OCI-LY7 (cell line): ENCODE measurements around the gene TCP11L2. TPM values are rescaled to one million over a fixed set of nuclear protein-coding genes. Genes with fewer than 3 reads are reported as not detected.

Experiments
- BruUV-seq: library from RNA; stranded (reverse); fragments of 400-500 nt; replicated peaks from 2 replicates; lab custom pipeline; 2021; lab: Mats Ljungman, UMichigan
- CTCF ChIA-PET: fragments of 300-600 bp; sonication (Branson Sonifier 250); formaldehyde crosslinking; loops from one replicate; lab custom pipeline; 2022; ENCODE audit warnings: antibody characterized with exemption; ENCODE audit not compliant: unreplicated experiment; lab: Charles Lee
- POLR2A ChIA-PET: fragments of 300-600 bp; sonication (Branson Sonifier 250); formaldehyde crosslinking; loops from one replicate; lab custom pipeline; 2022; ENCODE audit warnings: antibody characterized with exemption; lab: Charles Lee
- DNase-seq: peaks from one replicate; pipeline ENCODE4 v3.0.0-alpha.2; 2015; ENCODE audit warnings: low spot score
- H2AFZ ChIP-seq: fragments of 200-600 bp; sonication (generic), shearing (Covaris generic); 2 replicates; pipeline ENCODE4 v1.6.1; 2014; ENCODE audit warnings: mild to moderate bottlenecking, antibody characterized with exemption, low read length, moderate library complexity
- H3K27ac ChIP-seq: fragments of 200-600 bp; sonication (generic); 2 replicates; pipeline ENCODE4 v1.5.1; 2014; ENCODE audit warnings: mixed run types, low read depth, mild to moderate bottlenecking, moderate library complexity, low read length, inconsistent platforms; ENCODE audit not compliant: poor library complexity, severe bottlenecking
- H3K36me3 ChIP-seq: fragments of 200-600 bp; sonication (generic); 2 replicates; pipeline ENCODE4 v1.6.1; 2014; ENCODE audit warnings: mild to moderate bottlenecking, antibody characterized with exemption, low read length, moderate library complexity, mixed read lengths; ENCODE audit not compliant: insufficient read depth
- H3K4me1 ChIP-seq: fragments of 200-600 bp; sonication (generic); 2 replicates; pipeline ENCODE4 v1.5.1; 2014; ENCODE audit warnings: mild to moderate bottlenecking, low read length; ENCODE audit not compliant: insufficient read depth, poor library complexity, severe bottlenecking
- H3K4me2 ChIP-seq: fragments of 200-600 bp; sonication (generic); 2 replicates; pipeline ENCODE4 v1.6.1; 2014; ENCODE audit warnings: mild to moderate bottlenecking, low read length
- H3K4me3 ChIP-seq: fragments of 200-600 bp; sonication (generic); 2 replicates; pipeline ENCODE4 v1.5.1; 2014; ENCODE audit warnings: mild to moderate bottlenecking, low read depth, low read length; ENCODE audit not compliant: poor library complexity, severe bottlenecking
- H3K79me2 ChIP-seq: fragments of 200-600 bp; sonication (generic); 2 replicates; pipeline ENCODE4 v1.6.1; 2016; ENCODE audit warnings: low read depth, mild to moderate bottlenecking, low read length, moderate library complexity, mixed read lengths; ENCODE audit not compliant: insufficient read depth
- H3K9me2 ChIP-seq: fragments of 200-600 bp; sonication (generic); 2 replicates; pipeline ENCODE4 v1.6.1; 2016; ENCODE audit warnings: mild to moderate bottlenecking, low read length, mixed read lengths; ENCODE audit not compliant: insufficient read depth
- H3K9me3 ChIP-seq: fragments of 200-600 bp; sonication (generic); 2 replicates; pipeline ENCODE4 v1.6.1; 2014; ENCODE audit warnings: mild to moderate bottlenecking, mixed run types, low read length, mixed read lengths
- H4K20me1 ChIP-seq: fragments of 200-600 bp; sonication (generic); 2 replicates; pipeline ENCODE4 v1.6.1; 2014; ENCODE audit warnings: mild to moderate bottlenecking, antibody characterized with exemption, low read length, moderate library complexity, mixed read lengths; ENCODE audit not compliant: insufficient read depth
- CTCF ChIP-seq: fragments of 200-600 bp; sonication (generic); conservative IDR thresholded peaks from 2 replicates; pipeline ENCODE4 v1.5.1; 2014; ENCODE audit warnings: mild to moderate bottlenecking, antibody characterized with exemption, low read length, moderate library complexity, mixed read lengths
- EZH2phosphoT487 ChIP-seq: fragments of 200-600 bp; sonication (generic); IDR thresholded peaks from 2 replicates; pipeline ENCODE4 v1.6.1; 2018; ENCODE audit warnings: low read depth, borderline replicate concordance, mild to moderate bottlenecking, mixed run types, antibody characterized with exemption, low read length, moderate library complexity, mixed read lengths
- intact Hi-C: fragments of 100-400 bp; cut with micrococcal nuclease; formaldehyde crosslinking; loops from one replicate; pipeline ENCODE4 v1.10.0; 2022; ENCODE audit not compliant: unreplicated experiment
- total RNA-seq, 2 experiments: library from RNA; depleted of rRNA in 1 of 2; stranded (reverse); fragments of >200 nt in 1 of 2; shearing (Covaris generic) in 1 of 2; gene quantifications; 2 replicates each; pipeline ENCODE4 v1.2.3, GENCODE V29; 2014 to 2022

The TCP11L2 gene
- total RNA-seq, 2 experiments from 2014 or later, result 1.8 to 9.8 TPM

- no peak overlapping the region for H3K4me2 ChIP-seq
Measured at GRCh38 chr12:106288101-106288493, 14.4 kb upstream of the TCP11L2 start.

GRCh38 chr12:106288494-106289195, 13.9 kb upstream of the TCP11L2 start:
- no peak for DNase-seq

More at GRCh38 chr12:106288101-106288493, 14.4 kb upstream of the TCP11L2 start:
- no peak overlapping the region for H3K4me3 ChIP-seq
- no peaks in the 10 kb centered on the region for H3K36me3 ChIP-seq
- intact Hi-C loops, result no loop called here
- BruUV-seq, result no TSS peak
- no peak for DNase-seq
- no peaks in the 10 kb centered on the region for H4K20me1 ChIP-seq
- no peaks in the 10 kb centered on the region for H3K9me3 ChIP-seq
- no peak overlapping the region for H3K27ac ChIP-seq
- TF ChIP-seq CTCF, result no peak
- TF ChIP-seq EZH2phosphoT487, result no peak
- POLR2A ChIA-PET, result no interaction called here
- CTCF ChIA-PET, result no interaction called here
- H3K4me1 ChIP-seq, result peaks cover 18% of the 10 kb centered on the region
- H3K9me2 ChIP-seq, result no peaks in the 10 kb centered on the region
- no peaks in the 10 kb centered on the region for H3K79me2 ChIP-seq
- no peak overlapping the region for H2AFZ ChIP-seq

More at GRCh38 chr12:106288494-106289195, 13.9 kb upstream of the TCP11L2 start:
- H3K9me2 ChIP-seq, result no peaks in the 10 kb centered on the region
- no peaks in the 10 kb centered on the region for H3K9me3 ChIP-seq
- no peak for TF ChIP-seq CTCF
- TF ChIP-seq EZH2phosphoT487, result no peak
- intact Hi-C loops, result no loop called here
- CTCF ChIA-PET, result no interaction called here
- no peaks in the 10 kb centered on the region for H3K36me3 ChIP-seq
- no peak overlapping the region for H3K27ac ChIP-seq
- POLR2A ChIA-PET, result interaction anchor here (1.0 to 1.8 kb wide), 2 partner anchors 9 to 13 kb away, joined by 3 to 6 read pairs; no protein-coding TSS in a partner anchor
- H3K4me3 ChIP-seq, result no peak overlapping the region
- no TSS peak for BruUV-seq
- no peak overlapping the region for H2AFZ ChIP-seq
- no peaks in the 10 kb centered on the region for H3K79me2 ChIP-seq
- no peak overlapping the region for H3K4me2 ChIP-seq
- H4K20me1 ChIP-seq, result no peaks in the 10 kb centered on the region
- peaks cover 19% of the 10 kb centered on the region for H3K4me1 ChIP-seq
